OCI-LY1 (cell line): ENCODE measurements around the gene CFAP74.

Experiments used
- H2AFZ ChIP-seq: fragments of 200-600 bp; sonication (generic), shearing (Covaris generic); 2 replicates; pipeline ENCODE4 v1.6.0; 2014; ENCODE audit warnings: antibody characterized with exemption, mild to moderate bottlenecking, low read length
- H3F3A ChIP-seq: fragments of 200-600 bp; sonication (generic), shearing (Covaris generic); 2 replicates; pipeline ENCODE4 v1.6.0; 2014; ENCODE audit warnings: mild to moderate bottlenecking, antibody characterized with exemption, low read length, moderate library complexity; ENCODE audit not compliant: insufficient read depth
- H3K27ac ChIP-seq: fragments of 200-600 bp; sonication (generic); 2 replicates; pipeline ENCODE4 v1.5.1; 2014; ENCODE audit warnings: low read length, mixed run types, mild to moderate bottlenecking, low read depth; ENCODE audit not compliant: poor library complexity, severe bottlenecking
- H3K27me3 ChIP-seq: fragments of 200-600 bp; sonication (generic); 2 replicates; pipeline ENCODE4 v1.6.0; 2014; ENCODE audit warnings: antibody characterized with exemption, mild to moderate bottlenecking, low read length, moderate library complexity; ENCODE audit not compliant: insufficient read depth
- H3K36me3 ChIP-seq: fragments of 200-600 bp; sonication (generic); 2 replicates; pipeline ENCODE4 v1.6.1; 2014; ENCODE audit warnings: mild to moderate bottlenecking, antibody characterized with exemption, low read length, moderate library complexity, mixed read lengths; ENCODE audit not compliant: insufficient read depth
- H3K4me1 ChIP-seq: fragments of 200-600 bp; sonication (generic); 2 replicates; pipeline ENCODE4 v1.5.1; 2014; ENCODE audit warnings: mild to moderate bottlenecking, low read length, moderate library complexity; ENCODE audit not compliant: insufficient read depth, severe bottlenecking
- H3K4me2 ChIP-seq: fragments of 200-600 bp; sonication (generic), shearing (Covaris generic); 2 replicates; pipeline ENCODE4 v1.6.1; 2014; ENCODE audit warnings: low read length
- H3K4me3 ChIP-seq: fragments of 200-600 bp; sonication (generic); 2 replicates; pipeline ENCODE4 v1.5.1; 2014; ENCODE audit warnings: low read length, low read depth, mild to moderate bottlenecking, mixed read lengths; ENCODE audit not compliant: poor library complexity, severe bottlenecking
- H3K79me2 ChIP-seq: fragments of 200-600 bp; shearing (Covaris generic); 2 replicates; pipeline ENCODE4 v1.6.1; 2016; ENCODE audit warnings: mixed run types, low read length, mixed read lengths; ENCODE audit not compliant: insufficient read depth
- H3K9ac ChIP-seq: fragments of 200-600 bp; sonication (generic), shearing (Covaris generic); 2 replicates; pipeline ENCODE4 v1.6.1; 2014; ENCODE audit warnings: mild to moderate bottlenecking, low read length, mixed read lengths
- H3K9me2 ChIP-seq: fragments of 200-600 bp; sonication (generic), shearing (Covaris generic); 2 replicates; pipeline ENCODE4 v1.6.1; 2014; ENCODE audit warnings: low read depth, mild to moderate bottlenecking, low read length, mixed read lengths
- H3K9me3 ChIP-seq: fragments of 200-600 bp; shearing (Covaris generic); 2 replicates; pipeline ENCODE4 v1.6.1; 2014; ENCODE audit warnings: low read length, mixed read lengths
- H4K20me1 ChIP-seq: fragments of 200-600 bp; sonication (generic), shearing (Covaris generic); 2 replicates; pipeline ENCODE4 v1.6.0; 2016; ENCODE audit warnings: mild to moderate bottlenecking, low read length; ENCODE audit not compliant: insufficient read depth
- CTCF ChIP-seq: fragments of 200-600 bp; sonication (generic), shearing (Covaris generic); IDR thresholded peaks from 2 replicates; pipeline ENCODE4 v1.5.1; 2017; ENCODE audit warnings: mild to moderate bottlenecking, antibody characterized with exemption, low read length, moderate library complexity, mixed read lengths
- EZH2 ChIP-seq: fragments of 200-600 bp; sonication (generic), shearing (Covaris generic); IDR thresholded peaks from 2 replicates; pipeline ENCODE4 v1.8.0; 2017; ENCODE audit warnings: borderline replicate concordance, mixed run types, mild to moderate bottlenecking, antibody characterized with exemption, low read length, moderate library complexity, mixed read lengths

Gene CFAP74

GRCh38 chr1:1919304-1920056 is 84.1 kb downstream of the CFAP74 start:
- H3K79me2 ChIP-seq = no peaks in the 10 kb centered on the region
- TF ChIP-seq CTCF (no peak), EZH2 (no peak)
- H4K20me1 ChIP-seq = no peaks in the 10 kb centered on the region
- H3K4me3 ChIP-seq = peak overlapping the region; percentile 64
- no peaks in the 10 kb centered on the region for H3K9me3 ChIP-seq
- H3F3A ChIP-seq = no peaks in the 10 kb centered on the region
- H3K4me1 ChIP-seq = peaks cover 9% of the 10 kb centered on the region
- H3K27ac ChIP-seq = no peak overlapping the region
- H3K9me2 ChIP-seq = no peaks in the 10 kb centered on the region
- H3K27me3 ChIP-seq = peaks cover 4% of the 10 kb centered on the region; the same call in 1 of the 2 replicates
- no peak overlapping the region for H2AFZ ChIP-seq
- no peaks in the 10 kb centered on the region for H3K36me3 ChIP-seq
- H3K4me2 ChIP-seq = peak overlapping the region; percentile 83
- H3K9ac ChIP-seq = no peak overlapping the region; the same call in 1 of the 2 replicates

- Histone ChIP-seq H3K27me3 (peaks cover 4% of the 10 kb centered on the region; the same call in 1 of the 2 replicates), H3K4me3 (peak within 1 kb of the TSS; percentile 64), H3K79me2 (no peaks in the 10 kb centered on the region), H3K9ac (no peak within 1 kb of the TSS; the same call in 1 of the 2 replicates), H4K20me1 (no peaks in the 10 kb centered on the region), H3K4me2 (peak within 1 kb of the TSS; percentile 83), H3K27ac (no peak within 1 kb of the TSS), H3K36me3 (no peaks in the 10 kb centered on the region), H2AFZ (no peak within 1 kb of the TSS), H3K9me3 (no peaks in the 10 kb centered on the region), H3K9me2 (no peaks in the 10 kb centered on the region), H3F3A (no peaks in the 10 kb centered on the region), H3K4me1 (peaks cover 9% of the 10 kb centered on the region)
- TF ChIP-seq EZH2 = no peak
- peak; percentile 14; the same call in 1 of the 2 replicates for TF ChIP-seq CTCF
Observed at GRCh38 chr1:1918901-1919303, 84.7 kb downstream of the CFAP74 start, which contains the start of gene TMEM52. Gene TMEM52, minus strand, starts transcription at chr1:1919279. Its CDS starts 14 bp downstream, at chr1:1919265.

- Histone ChIP-seq H3K9me2 (no peaks in the 10 kb centered on the region), H3K36me3 (no peaks in the 10 kb centered on the region), H3K79me2 (no peaks in the 10 kb centered on the region), H3F3A (no peaks in the 10 kb centered on the region), H2AFZ (no peak overlapping the region), H3K4me1 (peaks cover 9% of the 10 kb centered on the region), H3K27me3 (peaks cover 4% of the 10 kb centered on the region; the same call in 1 of the 2 replicates), H3K27ac (no peak overlapping the region), H4K20me1 (no peaks in the 10 kb centered on the region), H3K4me3 (peak overlapping the region; percentile 64), H3K9ac (no peak overlapping the region; the same call in 1 of the 2 replicates), H3K9me3 (no peaks in the 10 kb centered on the region), H3K4me2 (peak overlapping the region; percentile 83)
- TF ChIP-seq CTCF (no peak), EZH2 (no peak)
Observed at GRCh38 chr1:1917995-1918900, 85.3 kb downstream of the CFAP74 start.
